ENCODE data around the gene DUSP11.

GRCh38 chr2:73728711-73729110 lies 51.2 kb downstream of the DUSP11 start:
- TF ChIP-seq NRF1 (conservative IDR thresholded peaks at IDR 0.05 in 1 of 2, IDR thresholded peaks at IDR 0.05 in 1 of 2), result no peak
- no peak for TF ChIP-seq ATF4 (CRISPR knock-in tag; IDR thresholded peaks at IDR 0.05)
- no peak for TF ChIP-seq EZH2 (IDR thresholded peaks at IDR 0.05; ENCODE audit: borderline replicate concordance, low read depth, low read length)
- no peak for TF ChIP-seq THAP7 (CRISPR knock-in tag; IDR thresholded peaks at IDR 0.05)
- no peak for TF ChIP-seq ZFP36 (IDR thresholded peaks at IDR 0.05; ENCODE audit: low read depth, low read length, partially characterized antibody)
- no peak for TF ChIP-seq DMBX1 (CRISPR knock-in tag; IDR thresholded peaks at IDR 0.05; ENCODE audit: borderline replicate concordance)
- TF ChIP-seq SAFB (IDR thresholded peaks at IDR 0.05; ENCODE audit: borderline replicate concordance, low read depth, low read length), result no peak
- TF ChIP-seq CHD7 (IDR thresholded peaks at IDR 0.05; ENCODE audit: low read depth, low read length), result no peak
